HepG2 (cell line): ENCODE data around the gene OPA3. TPM values are rescaled to one million over a fixed set of nuclear protein-coding genes. Genes with fewer than 3 reads are reported as not detected.

Source experiments
- ADNP ChIP-seq: sonication (generic); formaldehyde crosslinking; IDR thresholded peaks from 2 replicates; pipeline ENCODE4 v1.4.0; 2020; ENCODE audit warnings: missing genetic modification reagents
- MIER2 ChIP-seq: IDR thresholded peaks from 2 replicates; pipeline ENCODE4 v1.6.1; 2016; ENCODE audit warnings: missing biosample characterization, missing genetic modification reagents
- POGZ ChIP-seq: sonication (generic); formaldehyde crosslinking; IDR thresholded peaks from 2 replicates; pipeline ENCODE4 v1.4.0; 2020; ENCODE audit warnings: mild to moderate bottlenecking, missing genetic modification reagents
- YY1 ChIP-seq: IDR thresholded peaks from 2 replicates; pipeline ENCODE4 v1.6.1; 2011; ENCODE audit warnings: low read length, low read depth, moderate library complexity, mild to moderate bottlenecking; ENCODE audit not compliant: insufficient read depth, insufficient replicate concordance
- ZFYVE20 ChIP-seq: sonication (generic); formaldehyde crosslinking; IDR thresholded peaks from 2 replicates; pipeline ENCODE4 v1.8.0; 2023; ENCODE audit warnings: low read depth, mild to moderate bottlenecking, moderate library complexity, missing genetic modification reagents, borderline replicate concordance
- ZMYM3 ChIP-seq: sonication (generic); formaldehyde crosslinking; IDR thresholded peaks from 2 replicates; pipeline ENCODE4 v1.5.1; 2020; ENCODE audit warnings: mild to moderate bottlenecking, missing genetic modification reagents
- ZNF33A ChIP-seq: sonication (generic); formaldehyde crosslinking; IDR thresholded peaks from 2 replicates; pipeline ENCODE4 v1.5.1; 2020; ENCODE audit warnings: missing genetic modification reagents, mild to moderate bottlenecking, moderate library complexity, borderline replicate concordance
- polyA plus RNA-seq, 8 experiments: library from polyadenylated mRNA; depleted of rRNA in 3 of 8; stranded (reverse) in 7 of 8; unstranded in 1 of 8; fragments of >200 nt; fragmentation: Illumina TruSeq in 4 of 8; extraction: Trizol in 4 of 8; gene quantifications; 2 replicates each; pipeline versions ENCODE4 v1.2.1 to v1.2.3, GENCODE V29; 2011 to 2016; ENCODE audit warnings: low read depth in 4 of 8, missing spikeins in 1 of 8, mixed read lengths in 1 of 8; ENCODE audit not compliant: insufficient read depth in 1 of 8
- total RNA-seq, 5 experiments: library from RNA; depleted of rRNA; stranded (reverse); fragments of >200 nt; fragmentation: Illumina TruSeq; extraction: Trizol; gene quantifications; 2 replicates each; pipeline ENCODE4 v1.2.3, GENCODE V29; 2016; ENCODE audit warnings: low read depth in 1 of 5
- TF ChIP-seq, protein P1 (sequence below), 2 experiments: sonication (generic) in 1 of 2; formaldehyde crosslinking in 1 of 2; IDR thresholded peaks; 2 replicates each; pipeline versions ENCODE4 v1.6.1 to v1.9.0; 2014 to 2022; ENCODE audit warnings: antibody characterized with exemption in 1 of 2, borderline replicate concordance in 1 of 2, inconsistent platforms in 1 of 2, low read depth in 1 of 2, missing genetic modification reagents in 1 of 2
- TF ChIP-seq, protein P2 (sequence below): sonication (generic); formaldehyde crosslinking; IDR thresholded peaks from 2 replicates; pipeline ENCODE4 v1.5.1; 2020; ENCODE audit warnings: missing genetic modification reagents, mild to moderate bottlenecking, borderline replicate concordance
- TF ChIP-seq, protein P3 (sequence below): sonication (generic); formaldehyde crosslinking; IDR thresholded peaks from 2 replicates; pipeline ENCODE4 v1.4.0; 2020; ENCODE audit warnings: missing genetic modification reagents
- TF ChIP-seq, protein P4 (sequence below): sonication (generic); formaldehyde crosslinking; IDR thresholded peaks from 2 replicates; pipeline ENCODE4 v1.4.0; 2020; ENCODE audit warnings: missing genetic modification reagents
- TF ChIP-seq, protein P5 (sequence below): IDR thresholded peaks from 2 replicates; pipeline ENCODE4 v1.6.1; 2016; ENCODE audit warnings: missing genetic modification reagents, missing compliant biosample characterization

The OPA3 gene
- total and polyA plus RNA-seq, 2 of the 13 experiments (the other 11 are each of a cell fraction or from before 2014, with no cell fraction given) = 8.3 to 17.7 TPM

DNA sequence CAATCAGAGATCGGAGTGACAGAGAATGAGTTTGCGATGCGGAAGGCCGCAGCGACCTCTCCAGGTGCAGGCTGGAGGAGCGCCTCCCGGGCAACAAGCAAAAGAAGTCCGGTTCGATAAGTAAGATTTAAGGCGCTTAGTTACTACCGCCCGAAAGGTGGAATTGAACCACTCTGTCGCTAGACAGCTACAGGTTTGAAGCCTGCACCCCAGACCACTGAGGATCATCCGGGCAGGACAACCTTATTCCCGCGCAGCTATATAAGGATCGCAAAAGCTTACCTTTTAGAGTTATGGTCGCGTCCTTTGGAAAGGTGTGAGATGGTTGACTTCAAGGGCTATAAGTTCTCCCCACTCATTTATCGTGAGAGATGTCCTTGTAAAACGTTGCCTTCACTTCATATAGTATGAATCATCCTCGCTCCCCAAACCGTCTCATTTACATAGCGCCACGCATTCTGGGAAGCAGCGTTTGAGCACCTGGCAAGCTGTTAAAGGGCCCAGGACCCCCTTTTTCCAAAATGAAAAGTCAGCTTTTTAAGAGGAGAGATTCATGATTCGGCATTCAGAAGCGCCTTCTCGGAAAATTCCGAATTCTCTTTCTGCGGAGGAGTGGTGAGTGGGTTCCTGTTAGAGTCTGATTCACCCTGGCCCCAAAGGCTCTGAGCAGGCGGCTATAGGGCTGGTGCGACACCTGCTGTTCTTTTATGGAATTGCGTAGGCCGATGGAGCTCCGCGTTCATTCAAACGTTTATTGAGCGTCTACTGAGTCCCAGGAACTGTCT lies 106.0 kb downstream of the OPA3 start (continued):
- TF ChIP-seq, protein P1, sequence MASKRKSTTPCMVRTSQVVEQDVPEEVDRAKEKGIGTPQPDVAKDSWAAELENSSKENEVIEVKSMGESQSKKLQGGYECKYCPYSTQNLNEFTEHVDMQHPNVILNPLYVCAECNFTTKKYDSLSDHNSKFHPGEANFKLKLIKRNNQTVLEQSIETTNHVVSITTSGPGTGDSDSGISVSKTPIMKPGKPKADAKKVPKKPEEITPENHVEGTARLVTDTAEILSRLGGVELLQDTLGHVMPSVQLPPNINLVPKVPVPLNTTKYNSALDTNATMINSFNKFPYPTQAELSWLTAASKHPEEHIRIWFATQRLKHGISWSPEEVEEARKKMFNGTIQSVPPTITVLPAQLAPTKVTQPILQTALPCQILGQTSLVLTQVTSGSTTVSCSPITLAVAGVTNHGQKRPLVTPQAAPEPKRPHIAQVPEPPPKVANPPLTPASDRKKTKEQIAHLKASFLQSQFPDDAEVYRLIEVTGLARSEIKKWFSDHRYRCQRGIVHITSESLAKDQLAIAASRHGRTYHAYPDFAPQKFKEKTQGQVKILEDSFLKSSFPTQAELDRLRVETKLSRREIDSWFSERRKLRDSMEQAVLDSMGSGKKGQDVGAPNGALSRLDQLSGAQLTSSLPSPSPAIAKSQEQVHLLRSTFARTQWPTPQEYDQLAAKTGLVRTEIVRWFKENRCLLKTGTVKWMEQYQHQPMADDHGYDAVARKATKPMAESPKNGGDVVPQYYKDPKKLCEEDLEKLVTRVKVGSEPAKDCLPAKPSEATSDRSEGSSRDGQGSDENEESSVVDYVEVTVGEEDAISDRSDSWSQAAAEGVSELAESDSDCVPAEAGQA (IDR thresholded peaks at IDR 0.05; ENCODE audit: low read depth) = no peak
- TF ChIP-seq, protein P1 (CRISPR knock-in tag; IDR thresholded peaks at IDR 0.05; ENCODE audit: borderline replicate concordance) = peak; percentile 34; the same call in 1 of the 2 replicates
- peak; percentile 94 for TF ChIP-seq ZMYM3 (CRISPR knock-in tag)
- no peak for TF ChIP-seq ZFYVE20 (CRISPR knock-in tag)
- TF ChIP-seq YY1 = peak; percentile 63
- TF ChIP-seq, protein P2, sequence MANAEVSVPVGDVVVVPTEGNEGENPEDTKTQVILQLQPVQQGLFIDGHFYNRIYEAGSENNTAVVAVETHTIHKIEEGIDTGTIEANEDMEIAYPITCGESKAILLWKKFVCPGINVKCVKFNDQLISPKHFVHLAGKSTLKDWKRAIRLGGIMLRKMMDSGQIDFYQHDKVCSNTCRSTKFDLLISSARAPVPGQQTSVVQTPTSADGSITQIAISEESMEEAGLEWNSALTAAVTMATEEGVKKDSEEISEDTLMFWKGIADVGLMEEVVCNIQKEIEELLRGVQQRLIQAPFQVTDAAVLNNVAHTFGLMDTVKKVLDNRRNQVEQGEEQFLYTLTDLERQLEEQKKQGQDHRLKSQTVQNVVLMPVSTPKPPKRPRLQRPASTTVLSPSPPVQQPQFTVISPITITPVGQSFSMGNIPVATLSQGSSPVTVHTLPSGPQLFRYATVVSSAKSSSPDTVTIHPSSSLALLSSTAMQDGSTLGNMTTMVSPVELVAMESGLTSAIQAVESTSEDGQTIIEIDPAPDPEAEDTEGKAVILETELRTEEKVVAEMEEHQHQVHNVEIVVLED (CRISPR knock-in tag) = peak; percentile 67; the same call in 1 of the 2 replicates
- TF ChIP-seq, protein P3, sequence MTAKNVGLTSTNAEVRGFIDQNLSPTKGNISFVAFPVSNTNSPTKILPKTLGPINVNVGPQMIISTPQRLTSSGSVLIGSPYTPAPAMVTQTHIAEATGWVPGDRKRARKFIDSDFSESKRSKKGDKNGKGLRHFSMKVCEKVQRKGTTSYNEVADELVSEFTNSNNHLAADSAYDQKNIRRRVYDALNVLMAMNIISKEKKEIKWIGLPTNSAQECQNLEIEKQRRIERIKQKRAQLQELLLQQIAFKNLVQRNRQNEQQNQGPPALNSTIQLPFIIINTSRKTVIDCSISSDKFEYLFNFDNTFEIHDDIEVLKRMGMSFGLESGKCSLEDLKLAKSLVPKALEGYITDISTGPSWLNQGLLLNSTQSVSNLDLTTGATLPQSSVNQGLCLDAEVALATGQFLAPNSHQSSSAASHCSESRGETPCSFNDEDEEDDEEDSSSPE (CRISPR knock-in tag) = peak; percentile 21; the same call in 1 of the 2 replicates
- TF ChIP-seq, protein P4, sequence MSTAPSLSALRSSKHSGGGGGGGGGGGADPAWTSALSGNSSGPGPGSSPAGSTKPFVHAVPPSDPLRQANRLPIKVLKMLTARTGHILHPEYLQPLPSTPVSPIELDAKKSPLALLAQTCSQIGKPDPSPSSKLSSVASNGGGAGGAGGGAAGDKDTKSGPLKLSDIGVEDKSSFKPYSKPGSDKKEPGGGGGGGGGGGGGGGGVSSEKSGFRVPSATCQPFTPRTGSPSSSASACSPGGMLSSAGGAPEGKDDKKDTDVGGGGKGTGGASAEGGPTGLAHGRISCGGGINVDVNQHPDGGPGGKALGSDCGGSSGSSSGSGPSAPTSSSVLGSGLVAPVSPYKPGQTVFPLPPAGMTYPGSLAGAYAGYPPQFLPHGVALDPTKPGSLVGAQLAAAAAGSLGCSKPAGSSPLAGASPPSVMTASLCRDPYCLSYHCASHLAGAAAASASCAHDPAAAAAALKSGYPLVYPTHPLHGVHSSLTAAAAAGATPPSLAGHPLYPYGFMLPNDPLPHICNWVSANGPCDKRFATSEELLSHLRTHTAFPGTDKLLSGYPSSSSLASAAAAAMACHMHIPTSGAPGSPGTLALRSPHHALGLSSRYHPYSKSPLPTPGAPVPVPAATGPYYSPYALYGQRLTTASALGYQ (CRISPR knock-in tag) = peak; percentile 58; the same call in 1 of the 2 replicates
- TF ChIP-seq ADNP (CRISPR knock-in tag) = 0 out of 2 replicates have a peak, but pooled peaks have one; percentile 47
- peak; percentile 40; the same call in 1 of the 2 replicates for TF ChIP-seq ZNF33A
- TF ChIP-seq POGZ (CRISPR knock-in tag) = no peak
- TF ChIP-seq MIER2 (CRISPR knock-in tag) = peak; percentile 61; the same call in 1 of the 2 replicates
- TF ChIP-seq, protein P5, sequence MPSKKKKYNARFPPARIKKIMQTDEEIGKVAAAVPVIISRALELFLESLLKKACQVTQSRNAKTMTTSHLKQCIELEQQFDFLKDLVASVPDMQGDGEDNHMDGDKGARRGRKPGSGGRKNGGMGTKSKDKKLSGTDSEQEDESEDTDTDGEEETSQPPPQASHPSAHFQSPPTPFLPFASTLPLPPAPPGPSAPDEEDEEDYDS (CRISPR knock-in tag) = peak; percentile 74
